ENCODE measurements around the gene DGAT2L6. TPM values are rescaled to one million over a fixed set of nuclear protein-coding genes. Genes with fewer than 3 reads are reported as not detected.

The DGAT2L6 gene, protein sequence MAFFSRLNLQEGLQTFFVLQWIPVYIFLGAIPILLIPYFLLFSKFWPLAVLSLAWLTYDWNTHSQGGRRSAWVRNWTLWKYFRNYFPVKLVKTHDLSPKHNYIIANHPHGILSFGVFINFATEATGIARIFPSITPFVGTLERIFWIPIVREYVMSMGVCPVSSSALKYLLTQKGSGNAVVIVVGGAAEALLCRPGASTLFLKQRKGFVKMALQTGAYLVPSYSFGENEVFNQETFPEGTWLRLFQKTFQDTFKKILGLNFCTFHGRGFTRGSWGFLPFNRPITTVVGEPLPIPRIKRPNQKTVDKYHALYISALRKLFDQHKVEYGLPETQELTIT
- total RNA-seq (2021): not detected in 2 replicates
- long read RNA-seq: 0 reads

DNA sequence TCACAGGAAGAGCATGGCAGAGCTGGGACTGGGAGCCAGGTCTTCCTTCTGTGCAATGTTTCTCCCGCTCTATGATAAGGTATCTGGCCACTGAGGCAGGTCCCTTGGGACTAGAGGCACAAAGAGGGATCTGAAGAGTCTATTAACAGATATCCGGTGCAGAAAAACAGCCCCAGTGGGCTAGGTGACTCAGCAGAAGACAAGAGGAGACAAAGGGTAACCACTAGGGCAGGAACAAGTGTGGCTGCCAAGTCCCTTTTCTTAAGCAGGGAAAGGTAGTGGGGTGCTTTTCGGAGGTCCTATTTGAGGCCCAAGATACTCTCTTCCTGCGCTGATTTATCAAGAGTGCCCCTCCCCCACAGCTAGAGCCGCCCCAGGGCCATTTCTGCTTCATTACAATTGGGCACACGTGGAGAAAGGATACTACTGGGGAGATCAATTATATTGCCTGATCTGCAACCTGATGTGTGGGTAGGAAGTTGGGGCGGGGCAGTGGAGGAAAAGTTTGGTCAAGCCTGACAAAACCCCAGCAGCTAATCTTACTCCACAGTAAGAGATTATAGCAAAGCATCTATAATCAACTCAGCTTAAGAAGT, at the start of gene DGAT2L6:
TSS of gene DGAT2L6 (plus strand) at position 546 of the 596 bp plus-strand sequence. CDS start 100 bp downstream, outside the sequence.
- Mint-ChIP-seq H3K27me3 (ENCODE audit: low read depth) (peaks cover 2% of the 10 kb centered on the region), H3K36me3 (ENCODE audit: insufficient read depth in 1 of 3, low read depth in 3 of 3) (peaks cover 0 to 5% (median 0%) of the 10 kb centered on the region in 3 experiments; a peak in 3 of 7 replicates), H3K9me3 (peaks cover 71 to 83% of the 10 kb centered on the region in 2 experiments), H3K4me1 (peaks cover 22 to 23% of the 10 kb centered on the region in 2 experiments), H3K4me3 (no peak within 1 kb of the TSS), H3K27ac (no peak within 1 kb of the TSS)
- no peaks in the 10 kb centered on the region for H3K79me1 ChIP-seq (ENCODE audit: insufficient read depth, low read depth, low read length, poor library complexity, severe bottlenecking)
- H3K56ac ChIP-seq (ENCODE audit: insufficient read length, low read depth, low read length): no peak within 1 kb of the TSS
- H3K27ac ChIP-seq (ENCODE audit: insufficient read length, low read depth, low read length): no peak within 1 kb of the TSS
- no peak within 1 kb of the TSS for H2AK5ac ChIP-seq (ENCODE audit: insufficient read length, low read length)
- no peak within 1 kb of the TSS for H2BK120ac ChIP-seq (ENCODE audit: low read depth, low read length, poor library complexity, severe bottlenecking)
- H3K4me2 ChIP-seq (ENCODE audit: insufficient read depth, insufficient read length, low read length): no peak within 1 kb of the TSS
- WGBS (ENCODE audit: extremely low coverage, insufficient read length, low lambda C conversion rate): no CpG with 5 or more reads among the region's 7 CpGs
- no peak within 1 kb of the TSS for H4K5ac ChIP-seq (ENCODE audit: insufficient read length, low read depth, low read length)
- TF ChIP-seq, protein P1, sequence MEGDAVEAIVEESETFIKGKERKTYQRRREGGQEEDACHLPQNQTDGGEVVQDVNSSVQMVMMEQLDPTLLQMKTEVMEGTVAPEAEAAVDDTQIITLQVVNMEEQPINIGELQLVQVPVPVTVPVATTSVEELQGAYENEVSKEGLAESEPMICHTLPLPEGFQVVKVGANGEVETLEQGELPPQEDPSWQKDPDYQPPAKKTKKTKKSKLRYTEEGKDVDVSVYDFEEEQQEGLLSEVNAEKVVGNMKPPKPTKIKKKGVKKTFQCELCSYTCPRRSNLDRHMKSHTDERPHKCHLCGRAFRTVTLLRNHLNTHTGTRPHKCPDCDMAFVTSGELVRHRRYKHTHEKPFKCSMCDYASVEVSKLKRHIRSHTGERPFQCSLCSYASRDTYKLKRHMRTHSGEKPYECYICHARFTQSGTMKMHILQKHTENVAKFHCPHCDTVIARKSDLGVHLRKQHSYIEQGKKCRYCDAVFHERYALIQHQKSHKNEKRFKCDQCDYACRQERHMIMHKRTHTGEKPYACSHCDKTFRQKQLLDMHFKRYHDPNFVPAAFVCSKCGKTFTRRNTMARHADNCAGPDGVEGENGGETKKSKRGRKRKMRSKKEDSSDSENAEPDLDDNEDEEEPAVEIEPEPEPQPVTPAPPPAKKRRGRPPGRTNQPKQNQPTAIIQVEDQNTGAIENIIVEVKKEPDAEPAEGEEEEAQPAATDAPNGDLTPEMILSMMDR (conservative IDR thresholded peaks at IDR 0.05): no peak
- H2BK5ac ChIP-seq (ENCODE audit: insufficient read length, low read length): no peak within 1 kb of the TSS
- no peak within 1 kb of the TSS for H4K91ac ChIP-seq (ENCODE audit: insufficient read length, low read depth, low read length)
- H3K4me1 ChIP-seq (ENCODE audit: insufficient read depth, low read length): no peaks in the 10 kb centered on the region
- H3K18ac ChIP-seq (ENCODE audit: insufficient read length, low read depth, low read length): no peak within 1 kb of the TSS
- no peak within 1 kb of the TSS for H3K4ac ChIP-seq (ENCODE audit: low read depth, low read length)
- peaks cover 48% of the 10 kb centered on the region for H3K9me3 ChIP-seq (ENCODE audit: control insufficient read depth, low read depth, low read length)
- H2BK15ac ChIP-seq (ENCODE audit: low read depth, low read length): no peak within 1 kb of the TSS
- no peak for DNase-seq
- no peak within 1 kb of the TSS for H3K14ac ChIP-seq (ENCODE audit: insufficient read depth, low read length)
- H2BK12ac ChIP-seq (ENCODE audit: insufficient read length, low read depth, low read length): no peak within 1 kb of the TSS
- no peaks in the 10 kb centered on the region; the same call in 1 of the 2 replicates for H3K79me2 ChIP-seq (ENCODE audit: insufficient read depth, low read length)
- H4K8ac ChIP-seq (replicated peaks; ENCODE audit: insufficient read length, low read depth, low read length): no peak within 1 kb of the TSS
- no peak within 1 kb of the TSS for H3T11ph ChIP-seq (ENCODE audit: low read length)
- H3K9ac ChIP-seq (ENCODE audit: extremely low read depth, insufficient read length, low read length): no peak within 1 kb of the TSS
- H3K23me2 ChIP-seq (ENCODE audit: insufficient read length, low read depth, low read length, poor library complexity, severe bottlenecking): no peaks in the 10 kb centered on the region
- H3K23ac ChIP-seq (ENCODE audit: insufficient read length, low read depth, low read length): no peak within 1 kb of the TSS
- no peaks in the 10 kb centered on the region for H3K27me3 ChIP-seq (ENCODE audit: insufficient read depth, low read length)
- H2AFZ ChIP-seq (ENCODE audit: low read length): no peak within 1 kb of the TSS
- no peak within 1 kb of the TSS for H2BK20ac ChIP-seq (ENCODE audit: low read depth, low read length, poor library complexity, severe bottlenecking)
- H4K20me1 ChIP-seq (ENCODE audit: control insufficient read depth, insufficient read depth, insufficient read length): no peaks in the 10 kb centered on the region
